Measurements from ENCODE around the gene PPP4R4. TPM values are rescaled to one million over a fixed set of nuclear protein-coding genes. Genes with fewer than 3 reads are reported as not detected.

Gene PPP4R4
- total RNA-seq, 4 donors from 2014 or later = 0.24 to 4.4 (median 1.3) TPM

DNA sequence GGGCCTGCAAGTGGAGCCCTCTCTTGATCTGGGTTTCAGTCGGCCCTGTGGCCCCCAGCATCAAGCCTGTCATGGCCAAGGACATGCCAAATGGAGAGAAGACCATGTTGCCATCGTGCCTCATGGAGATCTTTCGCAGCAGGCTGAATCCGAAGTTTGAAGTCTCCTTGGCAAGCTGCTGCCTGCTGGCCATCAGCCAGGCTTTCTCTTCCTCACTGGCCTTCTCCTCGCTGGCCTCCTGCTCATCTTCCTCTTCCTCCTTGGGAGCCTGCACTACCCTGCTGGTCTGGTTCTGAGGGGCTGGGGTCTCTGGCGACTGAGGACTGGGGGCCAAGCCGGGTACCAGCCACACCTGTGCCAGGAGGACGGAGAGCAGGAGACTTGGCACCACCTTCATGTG lies 116.1 kb downstream of the PPP4R4 start:
- DNase-seq (ENCODE audit: low spot score in 2 of 2) = no peak
- Histone ChIP-seq H3K27ac (no peak overlapping the region), H3K4me3 (no peak overlapping the region), H3K27me3 (no peaks in the 10 kb centered on the region), H3K4me1 (no peaks in the 10 kb centered on the region), H3K36me3 (no peaks in the 10 kb centered on the region), H3K9me3 (no peaks in the 10 kb centered on the region)
- 68% methylated on average over 8 of the region's 8 CpGs for WGBS
- TF ChIP-seq POLR2A (IDR thresholded peaks at IDR 0.05) (no peak), CTCF (IDR thresholded peaks at IDR 0.05) (no peak), POLR2AphosphoS5 (IDR thresholded peaks at IDR 0.05) (no peak), EP300 (IDR thresholded peaks at IDR 0.05) (no peak)

DNA sequence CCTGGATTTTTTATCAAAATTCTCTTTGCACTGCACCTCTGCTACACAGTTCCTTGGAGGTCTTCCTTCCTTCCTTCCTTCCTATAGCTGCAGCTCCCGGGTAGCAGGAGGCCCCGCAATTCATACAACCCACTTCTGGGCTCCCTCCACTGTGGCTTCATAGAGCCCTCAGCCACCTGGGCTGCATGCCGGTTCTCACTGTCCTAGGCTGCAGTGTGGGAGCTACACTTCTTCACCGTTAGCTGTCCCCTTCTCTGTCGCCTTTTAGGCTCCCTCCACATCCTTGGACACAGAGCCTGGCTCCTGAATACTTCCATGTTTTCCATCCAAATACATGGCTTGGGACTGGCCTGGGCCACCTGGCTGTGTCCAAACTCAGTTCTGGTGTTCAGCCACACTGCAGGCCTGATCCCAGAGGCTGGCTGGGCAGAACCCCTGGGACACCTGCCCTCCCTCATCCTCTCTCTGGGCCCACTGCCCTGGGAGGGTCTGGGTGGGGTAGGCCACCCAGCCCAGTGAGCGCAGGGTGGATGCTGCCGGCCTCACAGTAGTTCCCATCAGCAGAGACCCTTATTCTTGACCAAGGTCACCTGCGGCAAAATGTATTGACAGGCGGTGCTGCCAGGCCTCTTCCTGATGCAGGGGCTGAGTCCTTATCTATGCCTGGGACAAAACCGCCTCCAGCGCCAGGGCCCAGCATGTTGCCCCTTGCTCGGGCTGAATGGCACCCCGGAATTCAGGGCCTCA lies 117.2 kb downstream of the PPP4R4 start:
- H3K27ac ChIP-seq = no peak overlapping the region
- no peak for DNase-seq (ENCODE audit: low spot score in 2 of 2)
- WGBS = 84% methylated on average over 11 of the region's 13 CpGs
- H3K4me1 ChIP-seq = no peaks in the 10 kb centered on the region
- TF ChIP-seq POLR2AphosphoS5 (IDR thresholded peaks at IDR 0.05) = no peak
- no peak for TF ChIP-seq EP300 (IDR thresholded peaks at IDR 0.05)
- no peak for TF ChIP-seq CTCF (IDR thresholded peaks at IDR 0.05)
- TF ChIP-seq POLR2A (IDR thresholded peaks at IDR 0.05) = no peak
- H3K4me3 ChIP-seq = no peak overlapping the region
- H3K9me3 ChIP-seq = no peaks in the 10 kb centered on the region
- peaks cover 3% of the 10 kb centered on the region for H3K27me3 ChIP-seq
- no peaks in the 10 kb centered on the region for H3K36me3 ChIP-seq

DNA sequence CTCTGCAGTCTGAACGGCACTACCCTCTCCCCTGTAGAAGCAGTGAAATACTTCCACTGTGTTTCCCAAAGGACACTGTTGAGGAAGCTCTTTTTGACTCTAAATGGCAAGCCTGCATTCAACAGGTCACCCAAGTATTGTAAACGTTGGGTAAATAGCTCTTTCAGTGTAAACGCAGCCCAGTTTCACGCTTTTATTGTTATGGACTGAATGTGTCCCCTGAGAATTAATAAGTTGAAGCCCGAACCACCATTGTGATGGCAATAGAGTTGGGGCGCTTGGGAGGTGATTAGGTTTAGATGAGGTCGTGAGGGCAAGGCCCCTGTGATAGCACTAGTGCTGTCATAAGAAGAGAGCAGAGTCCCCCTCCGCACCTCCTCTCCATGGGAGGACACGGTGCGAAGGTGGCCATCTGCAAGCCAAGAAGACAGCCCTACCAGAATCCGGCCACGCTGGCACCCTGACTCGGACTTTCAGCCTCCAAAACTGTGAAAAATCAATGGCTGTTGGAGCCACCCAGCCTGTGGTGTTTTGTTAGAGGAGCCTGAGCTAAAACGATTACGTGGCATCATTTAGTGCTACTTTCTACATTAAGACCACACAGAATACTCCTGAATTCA lies 117.9 kb downstream of the PPP4R4 start:
- no peak overlapping the region for H3K27ac ChIP-seq
- no peak overlapping the region for H3K4me3 ChIP-seq
- TF ChIP-seq POLR2AphosphoS5 (IDR thresholded peaks at IDR 0.05) (no peak), EP300 (IDR thresholded peaks at IDR 0.05) (no peak), CTCF (IDR thresholded peaks at IDR 0.05) (no peak), POLR2A (IDR thresholded peaks at IDR 0.05) (no peak)
- DNase-seq (ENCODE audit: low spot score in 2 of 2) = no peak
- no peaks in the 10 kb centered on the region for H3K9me3 ChIP-seq
- H3K36me3 ChIP-seq = no peaks in the 10 kb centered on the region
- WGBS = 86% methylated on average over 11 of the region's 15 CpGs
- H3K27me3 ChIP-seq = peaks cover 3% of the 10 kb centered on the region
- H3K4me1 ChIP-seq = no peaks in the 10 kb centered on the region

- Histone ChIP-seq H3K27ac (no peak overlapping the region), H3K4me1 (no peaks in the 10 kb centered on the region), H3K9me3 (no peaks in the 10 kb centered on the region), H3K36me3 (no peaks in the 10 kb centered on the region), H3K4me3 (no peak overlapping the region), H3K27me3 (peaks cover 3% of the 10 kb centered on the region)
- WGBS = 91% methylated on average over 3 of the region's 3 CpGs
- no peak for DNase-seq (ENCODE audit: low spot score in 2 of 2)
- TF ChIP-seq CTCF (IDR thresholded peaks at IDR 0.05) = no peak
- TF ChIP-seq EP300 (IDR thresholded peaks at IDR 0.05) = no peak
- TF ChIP-seq POLR2AphosphoS5 (IDR thresholded peaks at IDR 0.05) = no peak
- TF ChIP-seq POLR2A (IDR thresholded peaks at IDR 0.05) = no peak
Measured at GRCh38 chr14:94292526-94292871, 118.4 kb downstream of the PPP4R4 start.

DNA sequence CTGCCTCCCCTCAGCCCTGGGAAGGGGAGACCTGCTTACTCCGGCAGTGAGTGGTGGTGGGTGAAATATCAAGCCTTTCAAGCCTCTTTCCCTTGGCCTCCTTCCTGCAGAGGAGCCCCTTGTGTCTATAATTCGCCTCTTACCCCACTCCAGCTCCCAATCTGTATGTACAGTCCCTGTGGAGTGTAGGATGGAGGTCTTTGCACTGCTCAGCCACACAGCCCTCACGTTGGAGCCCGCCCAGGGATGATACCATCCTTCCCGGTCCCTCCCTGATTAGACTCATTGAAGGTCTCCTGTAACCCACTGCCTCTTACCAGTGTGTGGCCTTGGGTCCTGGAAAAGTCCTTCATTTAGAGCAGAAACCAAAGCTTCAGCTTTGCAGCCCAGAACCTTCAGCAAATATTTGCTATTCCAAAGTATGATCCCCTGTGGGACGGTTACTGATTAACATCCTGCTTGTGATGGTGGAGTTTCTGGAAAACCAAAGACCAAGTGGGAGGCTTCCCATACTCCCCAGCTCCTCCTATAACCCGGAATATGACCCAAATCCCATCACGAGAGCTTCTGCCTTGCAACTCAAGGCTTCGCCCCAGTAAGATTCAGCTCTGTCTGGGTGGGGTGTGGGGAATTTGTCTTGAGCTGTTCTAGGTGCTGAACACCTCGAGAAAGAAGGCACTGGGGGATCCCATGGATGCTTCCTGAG lies 118.9 kb downstream of the PPP4R4 start, which contains the start of gene SERPINA10:
SERPINA10 (minus strand) TSS at position 397 of the 706 bp plus-strand sequence. CDS start 2,675 bp downstream, outside the sequence.
- Histone ChIP-seq H3K36me3 (no peaks in the 10 kb centered on the region), H3K27me3 (peaks cover 3% of the 10 kb centered on the region), H3K4me1 (no peaks in the 10 kb centered on the region), H3K4me3 (no peak within 1 kb of the TSS), H3K9me3 (no peaks in the 10 kb centered on the region), H3K27ac (no peak within 1 kb of the TSS)
- TF ChIP-seq POLR2A (IDR thresholded peaks at IDR 0.05) = no peak
- TF ChIP-seq CTCF (IDR thresholded peaks at IDR 0.05) = no peak
- no peak for TF ChIP-seq EP300 (IDR thresholded peaks at IDR 0.05)
- WGBS = 74% methylated on average over 10 of the region's 10 CpGs
- no peak for DNase-seq (ENCODE audit: low spot score in 2 of 2)
